Left forelimb (tissue), 1 donor: ENCODE measurements around the gene ZCCHC4.
A peak's percentile ranks its signal among the peaks of the same experiment; 100 is the strongest.
"Not testable (repeated sequence)": the region's sequence is repeated elsewhere in the genome, so short reads cannot be mapped to it uniquely, and the experiment has no call there.

Source experiments
- DNase-seq: peaks from one replicate; pipeline ENCODE4 v3.0.0-alpha.2; 2018; ENCODE audit warnings: low spot score

ZCCHC4 gene

DNA sequence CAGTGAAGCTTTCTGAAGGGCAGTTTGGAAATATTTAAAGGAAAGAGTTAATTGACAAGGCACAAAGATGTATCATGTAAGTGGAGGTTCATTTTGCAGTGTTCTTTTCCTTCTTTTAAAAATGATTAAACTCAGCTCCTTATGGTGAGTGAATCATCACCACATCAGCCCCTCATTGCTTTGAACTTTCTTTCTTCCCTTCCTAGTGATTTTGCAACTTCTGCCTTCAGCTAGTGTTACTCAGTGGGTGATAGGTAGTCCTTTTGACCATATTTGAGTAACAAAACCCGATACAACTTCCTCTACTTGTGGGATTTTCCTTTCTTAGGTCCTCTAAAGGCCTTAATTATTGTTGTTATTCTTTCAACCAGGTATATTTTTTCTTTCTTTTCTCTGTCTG, 8.2 kb downstream of the ZCCHC4 start:
- DNase-seq, result no peak

DNA sequence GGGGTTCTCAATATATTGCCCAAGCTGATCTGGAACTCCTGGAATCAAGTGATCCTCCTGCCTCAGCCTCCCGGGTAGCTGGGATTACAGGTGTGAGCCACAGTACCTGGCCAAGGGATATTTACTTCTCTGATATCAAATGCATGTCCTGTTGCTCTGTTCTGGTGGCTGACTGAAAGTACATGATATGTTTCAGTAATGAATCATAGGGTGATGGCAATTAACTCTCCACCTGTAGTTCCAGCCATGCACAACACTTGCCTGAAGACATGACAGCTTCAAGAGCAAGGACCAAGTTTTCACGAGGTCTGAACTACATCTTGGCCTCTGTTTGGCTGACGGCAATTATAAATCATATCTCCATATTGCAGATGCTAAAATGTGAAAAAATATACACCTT, 9.1 kb downstream of the ZCCHC4 start:
- no peak for DNase-seq

DNA sequence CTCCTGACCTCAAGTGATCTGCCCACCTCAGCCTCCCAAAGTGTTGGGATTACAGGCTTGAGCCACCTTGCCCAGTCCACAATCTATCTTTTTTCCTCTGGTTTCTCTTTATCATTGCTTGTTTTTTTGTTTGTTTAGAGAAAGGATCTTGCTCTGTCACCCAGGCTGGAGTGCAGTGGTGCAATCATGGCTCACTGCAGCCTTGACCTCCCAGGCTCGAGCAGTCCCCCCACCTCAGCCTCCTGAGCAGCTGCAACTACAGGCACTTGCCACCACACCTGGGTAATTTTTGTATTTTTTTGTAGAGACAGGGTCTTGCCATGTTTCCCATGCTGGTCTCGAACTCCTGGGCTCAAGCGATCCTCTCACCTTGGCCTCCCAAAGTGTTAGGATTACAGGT, 15.9 kb downstream of the ZCCHC4 start:
- not testable (repeated sequence) for DNase-seq

DNA sequence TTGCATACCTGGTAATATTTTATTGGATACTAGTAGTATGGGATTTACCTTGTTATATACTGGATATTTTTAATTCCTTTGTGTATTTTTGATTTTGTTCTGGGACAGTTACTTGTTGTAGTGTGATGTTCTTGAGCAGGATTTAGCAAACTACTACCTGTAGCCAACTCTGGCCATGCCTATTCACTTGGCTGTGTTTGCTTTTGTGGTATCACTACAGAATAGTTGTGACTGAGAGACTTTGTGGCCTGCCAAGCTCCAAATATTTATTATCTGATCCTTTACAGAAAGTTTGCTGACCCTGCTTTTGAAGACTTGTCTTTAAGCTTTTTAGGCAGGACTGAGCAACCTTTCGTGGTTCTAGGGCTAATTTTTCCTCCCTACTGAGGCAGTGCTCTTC, 17.8 kb downstream of the ZCCHC4 start:
- DNase-seq, result no peak

DNA sequence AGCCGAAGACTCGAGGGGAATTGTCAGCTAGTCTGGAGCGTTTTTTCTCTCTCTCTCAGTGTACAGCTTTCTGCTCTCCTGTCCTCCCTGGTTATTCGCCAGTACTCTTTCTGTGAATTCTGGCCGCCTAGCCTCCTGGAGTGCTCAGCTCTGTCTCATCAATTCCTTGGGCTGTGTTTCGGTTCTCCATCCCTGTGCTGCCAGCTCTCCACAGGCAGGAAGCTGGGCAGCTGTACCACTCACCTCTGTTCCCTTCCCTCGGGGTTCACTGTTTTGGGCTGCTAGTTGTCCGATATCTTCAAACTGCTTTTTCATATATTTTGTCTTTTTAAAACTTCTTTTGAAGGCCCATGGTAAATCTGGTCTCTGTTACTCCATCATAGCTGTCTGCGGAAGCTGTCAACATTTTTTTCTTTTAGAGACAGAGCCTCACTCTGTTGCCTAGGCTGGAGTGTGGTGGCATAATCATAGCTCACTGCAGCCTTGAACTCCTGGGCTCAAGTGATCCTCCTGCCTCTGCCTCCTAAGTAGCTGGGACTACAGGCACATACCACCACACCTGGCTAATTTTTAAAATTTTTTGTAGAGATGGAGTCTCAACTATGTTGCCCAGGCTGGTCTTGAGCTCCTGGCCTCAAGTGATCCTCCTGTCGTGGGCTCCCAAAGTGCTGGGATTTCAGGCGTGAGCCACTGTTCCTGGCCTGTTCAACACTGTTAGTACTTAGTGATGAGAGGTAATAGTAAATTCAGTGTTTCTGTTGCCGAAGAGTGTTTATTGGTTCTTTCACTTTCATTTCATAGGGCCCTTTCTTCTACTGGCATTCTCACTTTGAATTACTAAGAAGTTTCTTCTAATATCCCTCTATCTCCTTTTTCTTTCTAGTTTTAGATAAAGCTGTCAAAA, 18.6 kb downstream of the ZCCHC4 start:
- no peak for DNase-seq

DNA sequence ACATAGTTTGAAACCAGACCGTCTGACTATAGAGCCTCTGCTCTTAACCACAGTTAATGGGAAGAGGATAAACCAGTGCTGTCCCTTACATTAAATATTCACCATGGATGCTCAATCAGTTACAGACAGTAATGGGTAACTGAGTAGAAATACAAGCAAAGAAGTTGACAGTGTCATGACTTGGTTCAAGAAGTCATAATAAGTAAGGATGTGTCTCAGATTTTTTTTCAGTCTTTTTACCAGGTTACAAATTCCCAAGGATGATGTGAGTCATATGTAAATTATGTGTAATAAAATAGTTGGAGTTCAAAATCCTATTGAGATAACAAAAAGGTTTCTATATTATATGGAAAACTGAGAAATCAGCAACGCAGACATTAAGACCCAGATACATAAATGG, 31.1 kb downstream of the ZCCHC4 start:
- no peak for DNase-seq

DNA sequence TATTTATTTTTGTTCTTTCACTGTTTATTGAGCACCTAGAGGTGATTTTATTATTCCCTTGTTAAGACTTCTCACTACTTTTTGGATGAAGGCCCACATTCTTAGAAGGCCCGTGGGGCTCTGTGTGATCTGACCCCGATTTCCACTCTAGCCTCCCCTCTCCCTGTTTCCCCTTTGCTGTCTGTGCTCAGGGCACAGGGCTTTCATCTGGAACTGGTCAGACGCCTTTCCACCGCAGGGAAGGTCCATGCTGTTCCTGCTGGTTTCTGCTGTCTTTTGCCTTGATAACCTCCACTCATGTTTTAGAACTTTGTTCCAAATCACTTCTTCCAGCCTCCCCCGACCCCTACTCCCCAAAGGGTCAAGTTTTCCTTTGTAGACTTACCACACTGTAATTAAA, 33.2 kb downstream of the ZCCHC4 start:
- no peak for DNase-seq

DNA sequence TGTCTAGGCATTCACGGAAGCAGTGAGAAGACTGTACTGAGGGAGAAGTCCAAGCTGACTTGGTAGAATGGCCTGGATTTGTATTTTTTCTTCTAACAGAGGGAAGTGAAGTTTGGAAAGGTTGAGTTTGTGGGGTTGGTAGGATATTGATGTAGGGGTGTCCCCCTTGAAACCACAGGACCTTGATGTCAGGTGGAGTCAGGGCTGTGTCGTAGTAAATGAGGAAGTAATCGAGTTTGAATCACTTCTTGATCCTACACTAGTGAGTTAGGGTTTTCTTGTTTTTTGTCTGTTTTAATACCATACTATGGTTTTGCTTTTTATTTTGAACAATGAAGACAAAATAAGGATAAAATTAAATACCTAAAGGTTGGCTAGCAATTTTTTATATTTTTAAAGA, 34.3 kb downstream of the ZCCHC4 start:
- no peak for DNase-seq

DNA sequence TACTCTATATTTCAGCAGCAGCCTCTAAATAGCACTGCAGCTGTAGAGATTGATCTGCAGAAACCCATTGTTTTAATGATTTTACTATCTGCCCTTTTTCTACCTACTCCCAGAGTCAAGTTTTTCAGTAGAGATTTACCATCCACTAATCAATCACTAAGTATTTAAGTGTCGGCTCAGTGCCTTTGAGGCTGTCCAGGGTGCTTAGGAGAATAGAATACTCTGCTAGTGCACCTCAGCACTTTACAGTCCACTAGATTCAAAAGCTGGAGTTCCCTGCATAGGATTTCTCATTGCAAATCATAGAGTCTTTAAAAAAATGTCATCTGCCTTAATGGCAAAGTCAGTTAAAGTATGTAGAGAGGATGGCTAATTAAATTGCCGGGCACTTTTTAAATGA, 34.9 kb downstream of the ZCCHC4 start:
- no peak for DNase-seq

DNA sequence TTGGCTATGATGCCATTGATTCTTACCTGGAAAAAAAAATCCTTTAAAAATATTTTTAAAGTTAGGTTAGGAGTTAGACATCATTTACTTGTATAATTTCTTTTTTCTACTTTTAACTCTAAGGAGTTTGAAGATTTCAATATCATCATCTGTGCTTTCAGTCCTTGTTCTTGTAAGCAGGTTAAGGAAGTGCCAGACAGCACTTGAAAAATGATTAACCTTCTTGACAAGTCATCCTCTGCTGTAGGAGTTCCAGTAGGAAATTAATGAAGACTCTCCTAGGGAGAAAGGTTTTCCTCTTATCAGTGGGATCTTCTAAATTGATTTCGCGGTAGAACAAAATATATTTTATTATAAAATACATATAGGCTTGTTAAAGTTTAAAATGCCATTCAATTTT, 35.4 kb downstream of the ZCCHC4 start:
- DNase-seq, result no peak

DNA sequence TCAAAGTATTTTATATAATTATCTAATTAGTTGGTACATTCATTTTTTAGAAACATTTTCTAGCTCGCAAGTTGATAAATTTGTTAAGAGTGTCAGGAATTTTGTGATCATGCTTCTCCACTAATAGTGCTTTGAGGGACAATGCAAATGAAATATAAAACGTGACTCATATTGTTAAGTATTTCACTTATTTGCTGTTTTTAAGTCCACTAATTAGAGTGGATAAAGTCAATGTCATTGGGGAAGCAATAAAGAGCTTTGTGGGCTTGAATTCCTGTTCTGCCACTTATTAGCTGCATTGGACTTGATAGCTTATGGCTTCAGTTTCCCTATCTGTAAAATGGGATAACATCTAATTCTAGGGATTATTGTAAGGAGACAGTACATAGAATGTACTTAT, 38.0 kb downstream of the ZCCHC4 start:
- no peak for DNase-seq

DNA sequence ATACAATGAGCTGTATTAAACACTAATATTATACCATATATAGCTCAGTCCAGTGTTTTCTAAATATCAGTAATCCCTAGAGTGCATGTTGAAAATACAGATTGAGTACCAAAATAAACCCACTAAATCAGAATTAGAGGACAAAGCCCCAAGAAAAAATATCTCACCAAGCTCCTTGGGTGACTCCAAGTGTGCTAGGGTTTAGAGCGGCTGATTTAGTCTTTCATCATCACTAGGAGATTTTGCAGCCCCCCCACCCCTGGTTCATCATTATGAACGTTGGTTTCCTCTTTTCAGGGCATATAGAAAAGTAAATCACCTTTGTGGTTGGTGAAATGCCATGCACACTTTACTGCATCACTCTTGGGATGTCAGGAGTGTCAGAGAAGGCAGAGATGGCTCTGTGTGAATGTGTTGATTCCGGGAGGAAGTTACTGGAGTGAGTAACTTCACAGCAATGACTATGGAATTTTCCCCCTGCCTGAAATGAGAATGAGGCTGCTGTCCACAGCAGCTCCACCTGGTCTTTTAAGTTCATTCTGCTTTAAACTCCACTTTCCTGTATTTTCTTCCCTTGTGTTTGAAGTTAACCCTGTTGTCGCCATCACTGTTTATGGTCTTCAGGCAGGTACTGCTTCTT, 39.3 kb downstream of the ZCCHC4 start:
- no peak for DNase-seq

DNA sequence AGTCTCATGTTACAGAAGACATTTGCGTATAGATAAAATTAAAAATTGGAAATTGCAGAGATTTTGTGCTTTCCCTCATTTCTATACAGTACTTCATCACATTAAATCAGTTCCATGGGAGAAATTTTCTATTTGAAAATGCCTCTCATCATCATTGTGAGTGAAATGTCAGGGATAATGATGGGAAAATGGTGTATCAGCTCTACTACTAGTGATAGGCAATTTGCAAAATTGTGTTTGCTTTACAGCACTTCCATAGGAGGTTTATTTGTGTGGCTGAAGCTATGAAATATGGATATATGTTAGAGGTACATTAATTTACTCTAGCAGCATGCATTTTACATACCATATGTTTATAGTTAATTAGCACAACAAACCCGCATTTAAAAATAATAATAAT, 43.5 kb downstream of the ZCCHC4 start:
- no peak for DNase-seq

DNA sequence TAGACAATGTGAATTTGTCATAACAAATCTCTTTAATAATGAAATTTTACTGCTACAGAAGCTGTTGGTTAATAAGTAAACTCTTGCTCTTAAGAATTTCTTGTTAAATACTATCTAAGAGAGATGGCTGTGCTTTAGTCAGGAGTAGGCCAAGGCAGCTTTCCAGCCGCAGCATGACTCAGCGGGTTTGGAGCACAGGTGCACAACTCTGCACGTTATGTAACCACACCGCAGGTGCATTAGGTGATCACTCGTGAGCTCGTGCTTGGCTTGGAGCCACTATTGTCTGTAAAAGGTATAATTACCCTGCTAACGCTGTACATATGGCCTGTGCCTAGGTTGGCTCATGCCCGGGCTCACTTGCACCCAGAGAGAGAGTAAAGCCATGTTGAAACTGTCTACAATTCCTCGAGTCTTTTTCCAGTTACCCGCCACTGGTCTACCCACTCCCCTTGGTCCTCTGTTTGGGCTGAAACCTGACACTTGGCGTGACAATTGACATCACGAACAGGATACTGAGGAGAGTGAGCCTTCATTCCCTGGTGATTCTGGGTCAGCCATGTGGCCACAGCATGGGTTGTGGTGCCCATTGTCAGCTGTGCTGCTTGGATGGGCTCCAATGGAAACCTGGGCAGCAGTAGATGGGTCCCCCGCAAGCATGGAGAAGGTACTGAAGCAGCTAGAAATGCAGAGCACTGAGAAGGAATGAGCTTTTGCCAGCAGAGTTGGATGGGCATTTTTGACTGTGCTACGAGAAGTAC, 46.1 kb downstream of the ZCCHC4 start:
- DNase-seq, result no peak

DNA sequence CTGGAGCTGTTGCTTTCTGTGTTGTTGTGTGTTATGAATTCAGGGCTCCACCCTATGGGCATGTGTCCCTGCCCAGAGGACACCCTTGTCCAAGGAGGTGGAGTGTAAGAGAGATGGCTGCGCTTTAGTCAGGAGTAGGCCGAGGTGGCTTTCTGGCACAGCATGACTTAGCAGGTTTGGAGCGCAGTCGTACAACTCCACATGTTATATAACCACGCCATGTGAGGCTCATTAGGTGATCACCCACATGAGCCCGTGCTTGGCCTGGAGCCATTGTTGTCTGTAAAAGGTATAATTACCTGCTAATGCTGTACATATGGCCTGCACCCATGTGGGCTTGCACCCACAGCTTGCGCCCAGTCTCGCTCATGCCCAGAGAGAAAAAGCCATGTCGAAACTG, 48.7 kb downstream of the ZCCHC4 start:
- DNase-seq, result no peak

DNA sequence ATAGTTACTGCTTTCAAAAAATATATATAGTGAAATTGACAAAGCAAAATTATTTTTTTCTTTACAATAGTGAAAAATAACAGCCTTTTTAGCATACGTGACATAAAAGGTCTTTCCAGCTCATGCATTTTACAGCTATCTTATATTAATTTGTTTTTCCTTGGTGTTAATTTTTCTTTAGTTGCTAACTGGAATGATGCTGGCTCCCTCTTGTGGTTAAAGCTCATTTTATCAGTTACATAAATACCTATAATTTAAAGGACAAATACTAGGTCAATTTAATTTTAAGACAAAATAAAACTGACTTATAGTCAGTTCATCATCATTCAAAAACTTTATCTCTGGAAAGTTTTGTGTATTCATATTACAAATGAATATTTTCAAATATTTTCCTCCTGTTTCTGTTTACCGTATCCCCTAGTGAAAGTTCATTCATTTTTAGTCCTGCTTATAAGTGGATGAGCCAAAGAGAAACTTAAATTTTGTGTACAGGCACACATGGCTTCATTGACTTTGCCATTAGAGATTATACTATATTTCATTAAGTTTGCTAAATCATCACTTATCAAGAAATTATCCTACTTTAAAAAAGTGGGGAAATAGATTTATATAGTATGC, 54.5 kb downstream of the ZCCHC4 start:
- DNase-seq, result no peak

DNA sequence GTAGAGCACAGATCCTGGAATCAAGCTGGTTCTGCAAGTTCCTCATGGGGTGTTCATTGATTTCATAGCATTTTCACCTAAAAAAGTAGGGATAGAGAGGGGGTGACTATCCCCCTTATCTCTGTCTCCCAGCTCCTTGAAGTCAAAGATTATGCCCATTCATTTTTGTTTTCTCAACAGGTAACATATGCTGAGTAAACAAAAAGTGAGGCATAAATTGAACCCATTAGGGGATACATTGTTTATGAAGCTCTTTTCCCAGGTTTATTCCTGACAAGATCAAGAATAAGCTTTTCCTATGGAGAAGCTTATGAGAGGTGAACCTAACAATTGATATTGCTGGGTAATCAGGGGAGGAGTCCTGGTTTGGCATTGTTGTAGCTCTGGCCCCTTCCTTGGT, 55.3 kb downstream of the ZCCHC4 start:
- DNase-seq, result no peak

DNA sequence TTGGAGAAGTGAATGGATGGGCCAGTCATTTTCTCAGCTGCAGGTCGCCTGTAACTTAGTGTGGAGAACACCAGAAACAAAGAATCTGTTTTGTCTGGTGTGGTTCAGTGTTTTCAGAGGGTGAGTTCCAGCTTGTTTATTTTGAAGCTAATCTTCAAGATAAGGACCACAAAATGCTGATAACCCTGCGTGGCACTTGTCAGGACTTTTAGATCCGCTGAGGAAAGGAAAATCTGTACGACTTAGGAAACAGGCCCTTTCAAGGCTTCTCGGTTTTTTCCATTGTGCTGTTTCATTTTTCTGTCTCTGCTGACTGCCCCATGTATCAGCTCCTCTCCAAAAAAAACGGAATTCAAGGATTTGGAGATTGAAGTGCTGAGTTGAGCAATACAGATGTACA, 55.7 kb downstream of the ZCCHC4 start:
- no peak for DNase-seq

DNA sequence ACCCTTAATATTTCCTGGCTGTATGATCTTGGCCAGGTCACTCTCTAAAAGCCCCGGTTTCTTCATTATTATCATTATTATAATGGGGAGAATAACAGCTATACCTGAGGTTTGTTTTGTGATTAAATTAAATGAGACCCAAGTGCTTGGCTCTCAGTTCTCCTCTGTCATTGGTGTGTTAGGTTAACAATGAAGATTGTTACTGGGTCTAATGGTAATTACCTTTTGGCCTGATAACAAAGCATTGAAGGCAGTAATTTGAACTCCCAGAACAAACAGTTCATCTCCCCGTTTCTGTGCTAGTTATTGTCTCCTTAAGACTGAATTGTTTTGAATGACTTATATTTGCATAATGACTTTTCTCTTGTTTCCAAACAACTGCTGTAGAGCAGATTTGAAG, 57.7 kb downstream of the ZCCHC4 start:
- no peak for DNase-seq

DNA sequence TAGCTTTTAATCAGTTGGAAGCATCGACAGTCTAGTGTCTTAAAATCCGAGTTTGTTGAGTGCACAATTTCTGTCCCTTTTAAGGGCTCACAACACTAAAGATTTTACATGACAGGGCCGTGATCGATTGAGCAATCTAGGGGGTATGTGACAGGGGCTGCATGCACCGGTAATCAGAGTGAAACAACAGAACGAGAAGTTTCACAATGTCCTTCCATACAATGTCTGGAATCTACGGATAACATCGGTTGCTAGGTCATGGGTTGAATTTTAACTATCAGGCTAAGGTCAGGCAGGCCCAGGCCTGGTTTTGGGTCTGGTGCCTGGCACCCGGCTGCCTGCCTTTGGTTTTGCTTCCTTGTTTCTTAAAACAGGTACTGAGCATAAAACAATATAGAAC, 60.0 kb downstream of the ZCCHC4 start:
- not testable (repeated sequence) for DNase-seq

DNA sequence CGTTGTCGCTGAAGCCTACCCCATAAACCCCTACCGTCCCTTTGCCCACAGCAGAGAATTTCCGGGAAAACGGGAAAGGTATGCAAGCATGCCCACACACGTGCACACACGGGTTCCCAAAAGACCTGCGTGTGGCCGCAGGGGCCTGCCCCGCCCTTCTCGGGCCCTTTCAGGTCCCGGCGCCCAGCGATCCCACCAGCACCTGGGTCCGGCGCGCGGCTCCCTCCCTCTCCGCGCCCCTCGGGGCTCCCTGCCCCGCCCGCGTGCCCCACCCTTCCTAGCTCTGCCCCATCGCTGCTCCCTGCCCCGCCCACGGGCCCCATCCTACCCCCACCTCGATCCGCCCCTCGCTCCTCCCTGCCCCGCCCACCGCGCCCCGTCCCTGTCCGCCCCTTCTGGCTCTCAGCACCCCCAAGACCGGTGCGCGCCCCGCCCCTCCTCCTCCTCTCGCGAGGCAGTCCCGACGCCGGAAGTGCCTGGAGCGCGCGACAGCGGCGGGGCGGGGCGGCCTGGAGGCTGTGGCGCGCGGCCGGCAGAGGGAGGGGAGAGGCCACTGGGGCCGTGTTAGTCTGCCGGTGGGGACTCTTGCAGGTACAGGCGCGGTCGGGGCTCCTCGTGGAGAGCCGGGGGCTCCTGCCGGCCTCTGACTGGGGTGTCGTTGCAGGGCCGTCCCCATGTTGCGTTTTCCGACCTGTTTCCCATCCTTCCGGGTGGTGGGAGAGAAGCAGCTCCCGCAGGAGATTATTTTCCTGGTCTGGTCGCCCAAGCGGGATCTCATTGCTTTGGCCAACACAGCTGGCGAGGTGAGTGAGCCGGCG, 64.4 kb downstream of the ZCCHC4 start, which contains the start of gene ANAPC4:
Gene ANAPC4 (plus strand): TSS at position 510 of the 818 bp plus-strand sequence. CDS start 165 bp downstream, at position 675.
- DNase-seq, result peak; percentile 93
